IPS-15b (cell line): ENCODE data around the gene ZNF804A.

Source experiments
- H3K27me3 ChIP-seq: one replicate; pipeline ENCODE4 v1.6.1; 2013; ENCODE audit warnings: low read length; ENCODE audit not compliant: control insufficient read depth, insufficient read depth
- H3K36me3 ChIP-seq: one replicate; pipeline ENCODE4 v1.6.1; 2013; ENCODE audit warnings: low read length; ENCODE audit not compliant: control insufficient read depth, insufficient read depth
- H3K4me1 ChIP-seq: one replicate; pipeline ENCODE4 v1.6.1; 2013; ENCODE audit warnings: mild to moderate bottlenecking, low read length; ENCODE audit not compliant: control insufficient read depth, insufficient read depth
- H3K4me3 ChIP-seq: one replicate; pipeline ENCODE4 v1.5.1; 2013; ENCODE audit warnings: low read depth, low read length
- H3K9ac ChIP-seq: one replicate; pipeline ENCODE4 v1.6.1; 2013; ENCODE audit warnings: low read depth, mild to moderate bottlenecking, low read length
- H3K9me3 ChIP-seq: one replicate; pipeline ENCODE4 v1.6.1; 2013; ENCODE audit warnings: mild to moderate bottlenecking, low read length; ENCODE audit not compliant: control insufficient read depth, insufficient read depth

Gene ZNF804A

DNA sequence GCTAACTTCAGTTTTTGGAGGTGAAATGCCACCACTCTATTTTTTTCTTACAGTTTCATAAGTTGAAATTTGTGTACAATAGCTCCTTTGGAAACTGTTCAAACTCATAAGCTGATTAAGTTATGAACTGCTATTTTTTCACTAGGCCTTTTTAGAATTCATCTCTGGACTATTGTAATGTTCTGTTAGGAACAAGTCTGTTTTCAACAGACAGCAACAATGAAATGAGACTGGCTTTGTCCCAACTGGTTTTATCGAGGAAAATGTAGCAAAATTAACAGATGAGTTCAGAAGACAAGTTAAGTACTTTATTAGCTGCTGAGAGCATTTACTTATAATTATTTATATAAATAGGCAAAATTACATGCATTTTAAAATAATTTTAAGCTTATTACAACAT lies 310.6 kb downstream of the ZNF804A start:
- H3K4me1 ChIP-seq, result no peaks in the 10 kb centered on the region
- H3K9me3 ChIP-seq, result no peaks in the 10 kb centered on the region
- H3K4me3 ChIP-seq, result no peak overlapping the region
- no peak overlapping the region for H3K9ac ChIP-seq
- no peaks in the 10 kb centered on the region for H3K36me3 ChIP-seq
- no peaks in the 10 kb centered on the region for H3K27me3 ChIP-seq

- H3K27me3 ChIP-seq, result no peaks in the 10 kb centered on the region
- no peak overlapping the region for H3K9ac ChIP-seq
- H3K9me3 ChIP-seq, result no peaks in the 10 kb centered on the region
- H3K36me3 ChIP-seq, result no peaks in the 10 kb centered on the region
- H3K4me1 ChIP-seq, result no peaks in the 10 kb centered on the region
- no peak overlapping the region for H3K4me3 ChIP-seq
Measured at GRCh38 chr2:184920451-184920965, 322.2 kb downstream of the ZNF804A start.

DNA sequence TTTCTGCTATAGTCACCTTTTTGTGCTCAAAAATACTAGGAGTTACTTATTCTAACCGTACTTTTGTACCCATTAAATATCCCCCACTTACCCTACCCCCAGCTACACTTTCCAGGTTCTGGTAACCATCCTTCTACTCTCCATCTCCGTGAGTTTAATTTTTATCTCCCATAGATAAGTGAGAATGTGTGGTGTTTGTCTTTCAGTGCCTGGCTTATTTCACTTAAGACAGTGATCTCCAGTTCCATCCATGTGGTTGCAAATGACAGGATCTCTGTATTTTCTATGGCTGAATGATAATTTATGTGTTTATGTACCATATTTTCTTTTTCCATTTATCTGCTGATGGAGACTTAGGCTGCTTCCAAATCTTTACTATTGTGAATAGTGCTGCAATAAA lies 323.3 kb downstream of the ZNF804A start:
- Histone ChIP-seq H3K36me3 (no peaks in the 10 kb centered on the region), H3K9me3 (no peaks in the 10 kb centered on the region), H3K4me3 (no peak overlapping the region), H3K27me3 (no peaks in the 10 kb centered on the region), H3K4me1 (no peaks in the 10 kb centered on the region), H3K9ac (no peak overlapping the region)

GRCh38 chr2:184923751-184924150 lies 325.4 kb downstream of the ZNF804A start:
- no peak overlapping the region for H3K9ac ChIP-seq
- H3K36me3 ChIP-seq, result no peaks in the 10 kb centered on the region
- no peak overlapping the region for H3K4me3 ChIP-seq
- H3K4me1 ChIP-seq, result no peaks in the 10 kb centered on the region
- no peaks in the 10 kb centered on the region for H3K27me3 ChIP-seq
- no peaks in the 10 kb centered on the region for H3K9me3 ChIP-seq

GRCh38 chr2:184927040-184927439 lies 328.7 kb downstream of the ZNF804A start:
- H3K4me1 ChIP-seq, result no peaks in the 10 kb centered on the region
- H3K9me3 ChIP-seq, result no peaks in the 10 kb centered on the region
- no peaks in the 10 kb centered on the region for H3K36me3 ChIP-seq
- no peak overlapping the region for H3K9ac ChIP-seq
- no peaks in the 10 kb centered on the region for H3K27me3 ChIP-seq
- no peak overlapping the region for H3K4me3 ChIP-seq

- Histone ChIP-seq H3K36me3 (no peaks in the 10 kb centered on the region), H3K4me3 (no peak overlapping the region), H3K9me3 (no peaks in the 10 kb centered on the region), H3K27me3 (no peaks in the 10 kb centered on the region), H3K9ac (no peak overlapping the region), H3K4me1 (no peaks in the 10 kb centered on the region)
Measured at GRCh38 chr2:184936761-184937160, 338.4 kb downstream of the ZNF804A start.

DNA sequence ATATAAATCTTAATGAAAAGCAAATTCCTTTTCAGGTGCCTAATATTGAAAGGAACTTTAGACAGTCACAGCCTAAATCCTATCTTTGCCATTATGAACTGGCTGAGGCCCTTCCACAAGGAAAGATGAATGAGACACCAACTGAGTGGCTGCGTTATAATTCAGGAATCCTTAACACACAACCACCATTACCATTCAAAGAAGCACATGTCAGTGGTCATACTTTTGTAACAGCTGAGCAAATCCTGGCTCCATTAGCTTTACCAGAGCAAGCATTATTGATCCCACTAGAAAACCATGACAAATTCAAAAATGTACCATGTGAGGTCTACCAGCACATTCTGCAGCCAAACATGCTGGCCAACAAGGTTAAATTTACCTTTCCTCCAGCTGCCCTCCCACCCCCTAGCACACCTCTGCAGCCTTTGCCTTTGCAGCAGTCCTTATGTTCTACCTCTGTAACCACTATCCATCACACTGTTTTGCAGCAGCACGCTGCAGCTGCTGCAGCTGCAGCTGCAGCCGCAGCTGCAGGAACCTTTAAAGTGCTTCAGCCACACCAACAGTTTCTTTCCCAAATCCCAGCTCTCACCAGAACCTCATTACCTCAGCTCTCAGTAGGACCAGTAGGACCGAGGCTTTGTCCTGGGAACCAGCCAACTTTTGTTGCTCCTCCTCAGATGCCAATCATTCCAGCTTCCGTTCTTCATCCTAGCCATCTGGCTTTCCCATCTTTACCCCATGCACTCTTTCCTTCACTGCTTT lies 340.1 kb downstream of the ZNF804A start:
- Histone ChIP-seq H3K36me3 (no peaks in the 10 kb centered on the region), H3K9me3 (no peaks in the 10 kb centered on the region), H3K4me3 (no peak overlapping the region), H3K27me3 (no peaks in the 10 kb centered on the region), H3K4me1 (no peaks in the 10 kb centered on the region), H3K9ac (no peak overlapping the region)

- Histone ChIP-seq H3K27me3 (no peaks in the 10 kb centered on the region), H3K4me1 (no peaks in the 10 kb centered on the region), H3K4me3 (no peak overlapping the region), H3K9me3 (no peaks in the 10 kb centered on the region), H3K36me3 (no peaks in the 10 kb centered on the region), H3K9ac (no peak overlapping the region)
Measured at GRCh38 chr2:184945326-184945725, 347.0 kb downstream of the ZNF804A start.

DNA sequence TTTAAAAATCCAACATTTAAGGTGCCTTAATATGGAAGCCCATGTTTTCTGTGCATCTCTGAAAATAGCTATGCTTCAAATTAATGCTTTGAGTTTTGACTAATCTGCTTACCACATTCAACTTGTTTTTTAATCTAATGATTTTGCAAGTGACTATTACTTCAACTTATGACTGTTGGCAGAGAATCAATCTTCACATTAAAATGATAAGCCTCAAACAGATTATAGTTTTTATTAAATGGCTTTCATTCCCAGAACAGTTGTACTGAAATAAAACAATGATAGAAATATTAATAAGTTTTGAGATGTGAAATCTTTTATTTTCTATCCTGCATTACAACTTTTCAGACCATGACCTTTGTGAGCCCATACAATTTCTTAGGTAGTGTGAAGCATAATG lies 347.5 kb downstream of the ZNF804A start:
- Histone ChIP-seq H3K36me3 (no peaks in the 10 kb centered on the region), H3K4me1 (no peaks in the 10 kb centered on the region), H3K9ac (no peak overlapping the region), H3K9me3 (no peaks in the 10 kb centered on the region), H3K27me3 (no peaks in the 10 kb centered on the region), H3K4me3 (no peak overlapping the region)

GRCh38 chr2:184956856-184957255 lies 358.5 kb downstream of the ZNF804A start:
- no peaks in the 10 kb centered on the region for H3K27me3 ChIP-seq
- no peaks in the 10 kb centered on the region for H3K4me1 ChIP-seq
- H3K9ac ChIP-seq, result no peak overlapping the region
- no peaks in the 10 kb centered on the region for H3K36me3 ChIP-seq
- H3K9me3 ChIP-seq, result no peaks in the 10 kb centered on the region
- H3K4me3 ChIP-seq, result no peak overlapping the region

DNA sequence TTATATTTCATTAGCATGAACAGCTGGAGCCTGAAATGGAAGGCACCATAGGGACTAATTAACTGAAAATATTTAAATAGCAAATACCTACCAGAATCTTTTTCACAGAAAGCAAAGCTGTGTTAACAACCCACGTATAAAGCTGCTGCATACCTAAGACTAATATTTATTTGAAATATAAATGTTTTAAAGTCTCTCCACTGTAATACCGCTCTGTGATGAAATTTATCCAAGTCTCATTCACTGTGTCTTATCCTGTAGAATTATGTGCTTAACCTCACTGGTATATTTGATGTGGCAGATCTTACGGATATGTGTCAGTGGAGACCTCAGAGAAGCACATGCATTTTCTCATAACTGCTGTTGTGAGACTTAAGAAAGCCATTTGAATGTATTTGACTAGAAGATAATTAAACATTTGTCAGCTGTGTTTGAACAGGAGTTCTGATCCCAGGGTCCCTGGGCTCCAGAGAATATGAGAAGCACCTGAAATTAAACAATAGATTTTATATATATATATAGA lies 373.3 kb downstream of the ZNF804A start:
- H3K9ac ChIP-seq, result no peak overlapping the region
- H3K36me3 ChIP-seq, result no peaks in the 10 kb centered on the region
- no peaks in the 10 kb centered on the region for H3K9me3 ChIP-seq
- no peaks in the 10 kb centered on the region for H3K27me3 ChIP-seq
- H3K4me3 ChIP-seq, result no peak overlapping the region
- no peaks in the 10 kb centered on the region for H3K4me1 ChIP-seq
